HepG2 (cell line): ENCODE measurements around the gene THOC6. TPM values are rescaled to one million over a fixed set of nuclear protein-coding genes. Genes with fewer than 3 reads are reported as not detected.

ENCODE experiments used
- ARNTL ChIP-seq: sonication (generic); formaldehyde crosslinking; IDR thresholded peaks from 2 replicates; pipeline ENCODE4 v1.4.0; 2020; ENCODE audit warnings: mild to moderate bottlenecking, missing genetic modification reagents
- CBX2 ChIP-seq, 2 experiments: fragments of 200-600 bp in 1 of 2; sonication (generic); formaldehyde crosslinking in 1 of 2; IDR thresholded peaks; 2 replicates each; pipeline versions ENCODE4 v1.7.0 to v1.8.1; 2018 to 2022; ENCODE audit warnings: low read depth in 2 of 2, low read length in 1 of 2, mild to moderate bottlenecking in 1 of 2, missing genetic modification reagents in 1 of 2
- CC2D1A ChIP-seq: sonication (generic); formaldehyde crosslinking; IDR thresholded peaks from 2 replicates; pipeline ENCODE4 v1.8.1; 2023; ENCODE audit warnings: mild to moderate bottlenecking, missing genetic modification reagents
- CEBPZ ChIP-seq: IDR thresholded peaks from 2 replicates; pipeline ENCODE4 v1.6.1; 2012; ENCODE audit warnings: low read length, improper control_type of control experiment
- ETV5 ChIP-seq: IDR thresholded peaks from 2 replicates; pipeline ENCODE4 v1.6.1; 2018; ENCODE audit warnings: missing biosample characterization, missing genetic modification reagents, inconsistent platforms, borderline replicate concordance
- HIVEP1 ChIP-seq: sonication (generic); formaldehyde crosslinking; IDR thresholded peaks from 2 replicates; pipeline ENCODE4 v1.4.0; 2020; ENCODE audit warnings: mild to moderate bottlenecking, missing genetic modification reagents
- HMG20A ChIP-seq: IDR thresholded peaks from 2 replicates; pipeline ENCODE4 v1.6.1; 2016; ENCODE audit warnings: borderline replicate concordance
- HNF1B ChIP-seq: sonication (generic); formaldehyde crosslinking; IDR thresholded peaks from 2 replicates; pipeline ENCODE4 v1.5.1; 2020; ENCODE audit warnings: mild to moderate bottlenecking, moderate library complexity, missing genetic modification reagents
- IRX3 ChIP-seq: sonication (generic); formaldehyde crosslinking; IDR thresholded peaks from 2 replicates; pipeline ENCODE4 v1.8.1; 2023; ENCODE audit warnings: mild to moderate bottlenecking, low read depth, missing genetic modification reagents, borderline replicate concordance
- KAT2B ChIP-seq: fragments of 150-350 bp; IDR thresholded peaks from 2 replicates; pipeline ENCODE4 v1.6.1; 2014; ENCODE audit warnings: low read depth, low read length, borderline replicate concordance
- KLF6 ChIP-seq: IDR thresholded peaks from 2 replicates; pipeline ENCODE4 v1.8.0; 2016; ENCODE audit warnings: missing biosample characterization, missing genetic modification reagents
- NFIB ChIP-seq: sonication (generic); formaldehyde crosslinking; IDR thresholded peaks from 2 replicates; pipeline ENCODE4 v1.9.0; 2021; ENCODE audit warnings: missing genetic modification reagents, mild to moderate bottlenecking, borderline replicate concordance
- PPARG ChIP-seq: conservative IDR thresholded peaks from 2 replicates; pipeline ENCODE4 v1.6.1; 2016; ENCODE audit warnings: missing biosample characterization, missing genetic modification reagents
- PTBP1 ChIP-seq: fragments of 200-400 bp; formaldehyde crosslinking; IDR thresholded peaks from 2 replicates; pipeline ENCODE4 v1.6.1; 2018; ENCODE audit warnings: low read length, low read depth; ENCODE audit not compliant: poor library complexity, severe bottlenecking
- RXRA ChIP-seq: sonication (generic); formaldehyde crosslinking; IDR thresholded peaks from 2 replicates; pipeline ENCODE4 v1.5.1; 2020; ENCODE audit warnings: missing genetic modification reagents
- SAP130 ChIP-seq: IDR thresholded peaks from 2 replicates; pipeline ENCODE4 v1.6.1; 2016; ENCODE audit warnings: low read depth
- SSRP1 ChIP-seq: IDR thresholded peaks from 2 replicates; pipeline ENCODE4 v1.6.1; 2016; ENCODE audit warnings: control low read depth
- TP53 ChIP-seq: sonication (generic); formaldehyde crosslinking; conservative IDR thresholded peaks from 2 replicates; pipeline ENCODE4 v1.4.0; 2020; ENCODE audit warnings: missing genetic modification reagents
- TSC22D2 ChIP-seq: sonication (generic); formaldehyde crosslinking; IDR thresholded peaks from 2 replicates; pipeline ENCODE4 v1.5.1; 2020; ENCODE audit warnings: missing genetic modification reagents, mild to moderate bottlenecking, borderline replicate concordance
- ZFP91 ChIP-seq: sonication (generic); formaldehyde crosslinking; IDR thresholded peaks from 2 replicates; pipeline ENCODE4 v1.9.0; 2022; ENCODE audit warnings: missing genetic modification reagents, mild to moderate bottlenecking, borderline replicate concordance
- ZNF430 ChIP-seq: sonication (generic); formaldehyde crosslinking; IDR thresholded peaks from 2 replicates; pipeline ENCODE4 v1.9.0; 2021; ENCODE audit warnings: mild to moderate bottlenecking, missing genetic modification reagents
- ZNF574 ChIP-seq: sonication (generic); formaldehyde crosslinking; IDR thresholded peaks from 2 replicates; pipeline ENCODE4 v1.4.0; 2020; ENCODE audit warnings: missing genetic modification reagents
- polyA plus RNA-seq, 8 experiments: library from polyadenylated mRNA; depleted of rRNA in 3 of 8; stranded (reverse) in 7 of 8; unstranded in 1 of 8; fragments of >200 nt; fragmentation: Illumina TruSeq in 4 of 8; extraction: Trizol in 4 of 8; gene quantifications; 2 replicates each; pipeline versions ENCODE4 v1.2.1 to v1.2.3, GENCODE V29; 2011 to 2016; ENCODE audit warnings: low read depth in 4 of 8, missing spikeins in 1 of 8, mixed read lengths in 1 of 8; ENCODE audit not compliant: insufficient read depth in 1 of 8
- total RNA-seq, 5 experiments: library from RNA; depleted of rRNA; stranded (reverse); fragments of >200 nt; fragmentation: Illumina TruSeq; extraction: Trizol; gene quantifications; 2 replicates each; pipeline ENCODE4 v1.2.3, GENCODE V29; 2016; ENCODE audit warnings: low read depth in 1 of 5

Gene THOC6
- total and polyA plus RNA-seq, 2 of the 13 experiments (the other 11 are each of a cell fraction or from before 2014, with no cell fraction given), result 32.1 to 37.0 TPM

- TF ChIP-seq CBX2 (IDR thresholded peaks at IDR 0.05; ENCODE audit: low read depth, low read length), result no peak
- no peak for TF ChIP-seq CBX2 (CRISPR knock-in tag; IDR thresholded peaks at IDR 0.05; ENCODE audit: low read depth)
- TF ChIP-seq NFIB (CRISPR knock-in tag), result no peak
- TF ChIP-seq TSC22D2 (CRISPR knock-in tag), result no peak
- TF ChIP-seq ZFP91, result peak; percentile 51; the same call in 1 of the 2 replicates
- TF ChIP-seq SSRP1 (CRISPR knock-in tag), result no peak
- TF ChIP-seq CEBPZ, result no peak
- no peak for TF ChIP-seq PPARG (CRISPR knock-in tag)
- no peak for TF ChIP-seq ZNF430 (CRISPR knock-in tag)
- peak; percentile 49; the same call in 1 of the 2 replicates for TF ChIP-seq SAP130 (CRISPR knock-in tag)
- no peak for TF ChIP-seq PTBP1
- no peak for TF ChIP-seq ARNTL (CRISPR knock-in tag)
- 0 out of 2 replicates have a peak, but pooled peaks have one; percentile 51 for TF ChIP-seq IRX3
- TF ChIP-seq KLF6 (CRISPR knock-in tag), result 0 out of 2 replicates have a peak, but pooled peaks have one; percentile 48
- no peak for TF ChIP-seq RXRA (CRISPR knock-in tag)
- TF ChIP-seq KAT2B, result no peak
- peak; percentile 34; the same call in 1 of the 2 replicates for TF ChIP-seq ZNF574 (CRISPR knock-in tag)
- 0 out of 2 replicates have a peak, but pooled peaks have one; percentile 16 for TF ChIP-seq HNF1B (CRISPR knock-in tag)
- no peak for TF ChIP-seq HMG20A (CRISPR knock-in tag)
- no peak for TF ChIP-seq HIVEP1
- TF ChIP-seq CC2D1A, result no peak
- TF ChIP-seq ETV5, result 0 out of 2 replicates have a peak, but pooled peaks have one; percentile 24
- TF ChIP-seq TP53 (CRISPR knock-in tag), result no peak
Measured at GRCh38 chr16:2983706-2984136, 40.1 kb upstream of the THOC6 start (continued).
